Lower lobe of right lung (tissue), 2 donors: ENCODE data around the gene ERO1B. TPM values are rescaled to one million over a fixed set of nuclear protein-coding genes. Genes with fewer than 3 reads are reported as not detected.
A peak's percentile ranks its signal among the peaks of the same experiment; 100 is the strongest.

Experiments used
- ATAC-seq, 2 donors: fragments of 200-7000 bp; cut with Tn5 transposase; one replicate each; pipeline ENCODE4 v1.9.1; 2020 to 2022; ENCODE audit warnings: mild to moderate bottlenecking in 2 of 2, moderate library complexity in 2 of 2
- DNase-seq: peaks from one replicate; pipeline ENCODE4 v3.0.0-alpha.2; 2020
- H3K27ac ChIP-seq: fragments of 200-600 bp; one replicate; pipeline ENCODE4 v1.8.0; 2022
- H3K27me3 ChIP-seq: fragments of 200-600 bp; one replicate; pipeline ENCODE4 v1.8.0; 2022; ENCODE audit warnings: low read depth
- H3K36me3 ChIP-seq: fragments of 200-600 bp; one replicate; pipeline ENCODE4 v1.8.0; 2022; ENCODE audit warnings: mild to moderate bottlenecking
- H3K4me1 ChIP-seq: fragments of 200-600 bp; one replicate; pipeline ENCODE4 v1.8.0; 2022
- H3K4me3 ChIP-seq: fragments of 200-600 bp; one replicate; pipeline ENCODE4 v1.8.0; 2022; ENCODE audit warnings: mild to moderate bottlenecking
- H3K9me3 ChIP-seq: fragments of 200-600 bp; one replicate; pipeline ENCODE4 v1.8.0; 2022
- intact Hi-C: fragments of 100-400 bp; cut with DNase I; formaldehyde crosslinking; loops from one replicate; pipeline ENCODE4 v1.11.0; 2022
- total RNA-seq: library from RNA; stranded (reverse); fragmentation: NEBNext Ultra II Directional; extraction: Animal tissue kit (Norgen Biotek cat#: 25700); gene quantifications from one replicate; pipeline ENCODE4 v1.2.1, GENCODE V29; 2021
- TF ChIP-seq, protein P1 (sequence below): fragments of 200-600 bp; IDR thresholded peaks from one replicate; pipeline ENCODE4 v1.8.0; 2022; ENCODE audit warnings: antibody characterized with exemption, mild to moderate bottlenecking
- donor health status: DM: no; HTN: yes; CAD: no; lungs with severe emphysema.

Gene ERO1B
- total RNA-seq, 1 donor from 2014 or later, result 8.5 TPM

DNA sequence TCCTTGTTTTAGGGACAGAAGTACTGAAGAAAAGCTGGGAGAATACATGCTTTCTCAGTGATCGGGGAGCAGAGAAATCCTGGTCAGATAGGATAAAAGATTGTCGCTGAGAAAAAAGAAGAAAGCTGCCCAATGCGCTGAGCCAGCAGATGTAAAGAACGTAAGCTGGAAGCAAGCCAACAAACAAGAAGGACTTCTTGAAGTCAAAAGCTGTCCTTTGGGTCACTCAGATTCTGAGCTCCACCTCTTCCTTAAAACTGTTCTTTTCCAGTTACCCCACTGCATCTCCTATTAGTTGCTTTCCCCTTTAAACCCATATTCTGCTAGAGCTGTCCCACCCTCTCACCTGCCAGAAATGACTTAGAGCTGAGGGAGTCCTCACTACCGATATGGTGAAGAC, 74.6 kb downstream of the ERO1B start:
- H3K27me3 ChIP-seq, result no peaks in the 10 kb centered on the region
- H3K4me3 ChIP-seq, result no peak overlapping the region
- intact Hi-C loops, result no loop called here
- H3K9me3 ChIP-seq, result peaks cover 4% of the 10 kb centered on the region
- no peaks in the 10 kb centered on the region for H3K36me3 ChIP-seq
- no peaks in the 10 kb centered on the region for H3K4me1 ChIP-seq
- no peak for DNase-seq
- ATAC-seq, result no peak
- no peak overlapping the region for H3K27ac ChIP-seq
- TF ChIP-seq, protein P1, sequence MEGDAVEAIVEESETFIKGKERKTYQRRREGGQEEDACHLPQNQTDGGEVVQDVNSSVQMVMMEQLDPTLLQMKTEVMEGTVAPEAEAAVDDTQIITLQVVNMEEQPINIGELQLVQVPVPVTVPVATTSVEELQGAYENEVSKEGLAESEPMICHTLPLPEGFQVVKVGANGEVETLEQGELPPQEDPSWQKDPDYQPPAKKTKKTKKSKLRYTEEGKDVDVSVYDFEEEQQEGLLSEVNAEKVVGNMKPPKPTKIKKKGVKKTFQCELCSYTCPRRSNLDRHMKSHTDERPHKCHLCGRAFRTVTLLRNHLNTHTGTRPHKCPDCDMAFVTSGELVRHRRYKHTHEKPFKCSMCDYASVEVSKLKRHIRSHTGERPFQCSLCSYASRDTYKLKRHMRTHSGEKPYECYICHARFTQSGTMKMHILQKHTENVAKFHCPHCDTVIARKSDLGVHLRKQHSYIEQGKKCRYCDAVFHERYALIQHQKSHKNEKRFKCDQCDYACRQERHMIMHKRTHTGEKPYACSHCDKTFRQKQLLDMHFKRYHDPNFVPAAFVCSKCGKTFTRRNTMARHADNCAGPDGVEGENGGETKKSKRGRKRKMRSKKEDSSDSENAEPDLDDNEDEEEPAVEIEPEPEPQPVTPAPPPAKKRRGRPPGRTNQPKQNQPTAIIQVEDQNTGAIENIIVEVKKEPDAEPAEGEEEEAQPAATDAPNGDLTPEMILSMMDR, result no peak

DNA sequence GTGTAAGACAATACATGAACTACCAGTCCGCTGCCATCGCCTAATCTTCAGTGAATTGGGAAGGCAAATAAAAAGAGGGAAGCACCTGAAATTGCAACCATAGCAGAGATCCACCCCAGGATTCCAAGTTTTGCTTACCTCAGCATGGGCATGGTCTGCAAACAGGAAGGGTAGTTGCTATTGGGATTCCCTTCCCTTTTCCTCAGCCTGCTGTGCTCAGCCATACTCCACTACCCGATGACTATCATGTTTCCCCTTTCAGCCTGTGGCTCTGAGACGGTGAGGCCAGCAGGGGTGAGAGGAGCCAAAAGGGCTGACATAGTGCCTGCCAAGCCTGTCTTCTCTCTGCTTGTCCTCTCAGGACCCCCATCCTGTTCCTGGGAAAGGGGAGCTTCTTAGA, 75.2 kb downstream of the ERO1B start:
- no peaks in the 10 kb centered on the region for H3K27me3 ChIP-seq
- no peak overlapping the region for H3K4me3 ChIP-seq
- DNase-seq, result no peak
- no peak overlapping the region for H3K27ac ChIP-seq
- peak; percentile 71 to 84 for ATAC-seq
- no peaks in the 10 kb centered on the region for H3K36me3 ChIP-seq
- no peaks in the 10 kb centered on the region for H3K4me1 ChIP-seq
- intact Hi-C loops, result no loop called here
- TF ChIP-seq, protein P1, result no peak
- peaks cover 9% of the 10 kb centered on the region for H3K9me3 ChIP-seq

DNA sequence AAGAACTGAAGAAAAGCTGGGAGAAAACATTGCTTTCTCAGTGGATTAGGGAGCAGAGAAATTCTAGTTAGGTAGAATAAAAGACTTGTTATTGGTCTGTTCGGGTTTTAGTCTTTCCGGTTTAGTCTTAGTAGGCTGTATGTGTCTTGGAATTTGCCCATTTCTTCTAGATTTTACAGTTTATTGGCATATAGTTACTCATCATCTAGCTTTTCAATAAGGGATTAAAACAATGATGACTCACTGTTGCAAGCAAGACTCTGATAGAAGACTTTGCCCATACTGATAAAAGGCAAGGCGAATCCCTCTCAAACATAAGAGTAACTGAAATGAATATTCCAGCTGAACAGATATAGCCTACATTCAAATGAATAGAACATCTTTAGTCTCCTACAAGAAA, 77.1 kb downstream of the ERO1B start:
- intact Hi-C loops, result no loop called here
- H3K9me3 ChIP-seq, result peaks cover 28% of the 10 kb centered on the region
- no peaks in the 10 kb centered on the region for H3K4me1 ChIP-seq
- TF ChIP-seq, protein P1, result no peak
- no peaks in the 10 kb centered on the region for H3K27me3 ChIP-seq
- H3K27ac ChIP-seq, result no peak overlapping the region
- H3K36me3 ChIP-seq, result no peaks in the 10 kb centered on the region
- ATAC-seq, result no peak
- no peak overlapping the region for H3K4me3 ChIP-seq
- DNase-seq, result no peak

DNA sequence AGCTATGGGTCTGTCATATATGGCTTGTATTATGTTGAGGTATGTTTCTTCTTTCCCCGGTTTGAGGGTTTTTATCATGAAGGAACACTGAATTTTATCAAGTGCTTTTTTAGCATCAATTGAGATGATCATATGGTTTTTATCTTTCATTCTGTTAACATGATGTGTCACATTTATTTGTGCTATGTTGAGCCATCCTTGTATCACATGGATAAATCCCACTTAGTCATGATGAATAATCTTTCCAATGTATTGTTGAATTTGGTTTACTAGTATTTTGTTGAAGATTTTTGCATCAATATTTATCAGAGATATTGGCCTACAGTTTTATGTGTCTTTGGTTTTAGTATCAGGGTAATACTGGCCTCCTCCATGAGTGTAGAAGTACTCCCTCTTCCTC, 77.7 kb downstream of the ERO1B start:
- peaks cover 33% of the 10 kb centered on the region for H3K9me3 ChIP-seq
- no peaks in the 10 kb centered on the region for H3K36me3 ChIP-seq
- no peaks in the 10 kb centered on the region for H3K4me1 ChIP-seq
- ATAC-seq (no peak), DNase-seq (no peak)
- H3K27ac ChIP-seq, result no peak overlapping the region
- intact Hi-C loops, result no loop called here
- TF ChIP-seq, protein P1, result no peak
- no peaks in the 10 kb centered on the region for H3K27me3 ChIP-seq
- H3K4me3 ChIP-seq, result no peak overlapping the region

DNA sequence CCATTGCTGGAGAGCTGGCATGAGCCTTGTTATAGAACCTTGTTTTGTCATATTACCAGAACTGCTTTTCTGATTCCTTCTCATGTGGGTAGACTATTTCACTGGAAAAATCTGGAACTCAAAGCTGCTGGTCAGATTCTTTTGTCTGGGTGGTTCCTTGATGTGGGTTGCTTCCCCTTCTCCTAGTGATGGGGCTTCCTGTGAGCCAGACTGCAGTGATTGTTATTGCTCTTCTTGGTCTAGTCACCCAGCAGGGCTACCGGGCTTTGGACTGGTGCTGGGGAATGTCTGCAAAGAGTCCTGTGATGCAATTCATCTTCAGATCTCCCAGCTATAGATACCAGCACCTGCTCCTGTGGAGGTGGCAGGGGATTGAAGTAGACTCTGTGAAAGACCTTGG, 80.0 kb downstream of the ERO1B start:
- no peak for DNase-seq
- H3K4me1 ChIP-seq, result no peaks in the 10 kb centered on the region
- no peak overlapping the region for H3K27ac ChIP-seq
- ATAC-seq, result no peak
- TF ChIP-seq, protein P1, result no peak
- intact Hi-C loops, result no loop called here
- no peaks in the 10 kb centered on the region for H3K27me3 ChIP-seq
- H3K36me3 ChIP-seq, result no peaks in the 10 kb centered on the region
- H3K9me3 ChIP-seq, result peaks cover 46% of the 10 kb centered on the region
- no peak overlapping the region for H3K4me3 ChIP-seq

DNA sequence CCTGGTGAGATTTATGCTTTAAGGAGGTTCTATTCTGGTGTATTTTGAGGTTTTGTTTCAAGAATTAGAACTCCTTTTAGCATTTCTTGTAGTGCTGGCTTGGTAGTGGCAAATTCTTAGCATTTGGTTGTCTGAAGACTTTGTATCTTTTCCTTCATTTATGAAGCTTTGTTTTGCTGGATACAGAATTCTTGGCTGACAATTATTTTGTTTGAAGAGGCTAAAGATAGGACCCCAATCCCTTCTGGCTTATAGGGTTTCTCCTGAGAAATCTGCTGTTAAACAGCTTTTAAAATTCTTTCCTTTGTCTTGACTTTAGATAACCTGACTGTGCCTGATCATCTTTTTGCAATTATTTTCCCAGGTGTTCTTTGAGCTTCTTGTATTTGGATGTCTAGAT, 80.8 kb downstream of the ERO1B start:
- intact Hi-C loops, result no loop called here
- ATAC-seq (no peak), DNase-seq (no peak)
- Histone ChIP-seq H3K4me3 (no peak overlapping the region), H3K4me1 (no peaks in the 10 kb centered on the region), H3K9me3 (peaks cover 55% of the 10 kb centered on the region), H3K27ac (no peak overlapping the region), H3K36me3 (no peaks in the 10 kb centered on the region), H3K27me3 (no peaks in the 10 kb centered on the region)
- TF ChIP-seq, protein P1, result no peak
